Aorta (tissue), 5 donors: Measurements from ENCODE around the gene GPC5. TPM values are rescaled to one million over a fixed set of nuclear protein-coding genes. Genes with fewer than 3 reads are reported as not detected.
"Not testable (repeated sequence)": the region's sequence is repeated elsewhere in the genome, so short reads cannot be mapped to it uniquely, and the experiment has no call there.

Source experiments
- ATAC-seq: fragments of 200-7000 bp; cut with Tn5 transposase; one replicate; pipeline ENCODE4 v1.9.1; 2022; ENCODE audit warnings: moderate library complexity; ENCODE audit not compliant: low FRiP score
- DNase-seq, 2 donors: peaks; one replicate each; pipeline ENCODE4 v3.0.0-alpha.2; 2020
- H3K27ac ChIP-seq, 2 donors: one replicate each; pipeline ENCODE4 v1.5.1; 2013; ENCODE audit warnings: low read length in 2 of 2, mild to moderate bottlenecking in 2 of 2, moderate library complexity in 2 of 2, control low read depth in 1 of 2, inconsistent platforms in 1 of 2, low read depth in 1 of 2
- H3K27me3 ChIP-seq, 2 donors: one replicate each; pipeline ENCODE4 v1.6.1; 2013; ENCODE audit warnings: control low read depth in 1 of 2, low read length in 1 of 2, mild to moderate bottlenecking in 1 of 2, moderate library complexity in 1 of 2; ENCODE audit not compliant: insufficient read depth in 2 of 2, control insufficient read depth in 1 of 2
- H3K36me3 ChIP-seq, 2 donors: one replicate each; pipeline ENCODE4 v1.6.1; 2013; ENCODE audit warnings: control low read depth in 1 of 2, low read length in 1 of 2, mild to moderate bottlenecking in 1 of 2; ENCODE audit not compliant: insufficient read depth in 2 of 2, control insufficient read depth in 1 of 2
- H3K4me1 ChIP-seq, 2 donors: one replicate each; pipeline ENCODE4 v1.6.1; 2013; ENCODE audit warnings: low read length in 2 of 2, control low read depth in 1 of 2, mild to moderate bottlenecking in 1 of 2, moderate library complexity in 1 of 2; ENCODE audit not compliant: insufficient read depth in 2 of 2, control insufficient read depth in 1 of 2
- H3K4me3 ChIP-seq, 2 donors: one replicate each; pipeline ENCODE4 v1.5.1; 2013; ENCODE audit warnings: low read length in 2 of 2, control low read depth in 1 of 2, mild to moderate bottlenecking in 1 of 2
- H3K9me3 ChIP-seq: one replicate; pipeline ENCODE4 v1.6.1; 2013; ENCODE audit warnings: mild to moderate bottlenecking, low read length; ENCODE audit not compliant: control insufficient read depth
- WGBS, 2 donors: extraction: QIAGEN DNeasy Blood & Tissue Kit; methylation state at CpG; one replicate each; pipeline ENCODE4 v1.1.7; 2013; 5-methylcytosine and 5-hydroxymethylcytosine counted together
- intact Hi-C, 2 donors: fragments of 100-400 bp; cut with DNase I; formaldehyde crosslinking; loops; one replicate each; pipeline versions ENCODE4 v1.14.2 to v1.15.0; 2022
- polyA plus RNA-seq, 2 donors: library from polyadenylated mRNA; stranded (reverse); fragments of 200-250 nt; gene quantifications; one replicate each; pipeline ENCODE4 v1.2.3, GENCODE V29; 2013
- total RNA-seq, 2 donors: library from RNA; stranded (reverse); fragmentation: NEBNext Ultra II Directional; extraction: Animal tissue kit (Norgen Biotek cat#: 25700); gene quantifications; one replicate each; pipeline ENCODE4 v1.2.1, GENCODE V29; 2021
- donor health status: healthy with polysubstance abuse.
- donor health status: Bipolar disorder and iron deficiency.
- donor health status: DM: no; HTN: no; CAD: no.
- donor health status: DM: no; HTN: no; CAD: no.
- donor health status: DM: yes; HTN: yes; CAD: no.

GPC5 gene
- total and polyA plus RNA-seq, 4 donors, result 0.97 to 1.5 TPM; not detected in 2

DNA sequence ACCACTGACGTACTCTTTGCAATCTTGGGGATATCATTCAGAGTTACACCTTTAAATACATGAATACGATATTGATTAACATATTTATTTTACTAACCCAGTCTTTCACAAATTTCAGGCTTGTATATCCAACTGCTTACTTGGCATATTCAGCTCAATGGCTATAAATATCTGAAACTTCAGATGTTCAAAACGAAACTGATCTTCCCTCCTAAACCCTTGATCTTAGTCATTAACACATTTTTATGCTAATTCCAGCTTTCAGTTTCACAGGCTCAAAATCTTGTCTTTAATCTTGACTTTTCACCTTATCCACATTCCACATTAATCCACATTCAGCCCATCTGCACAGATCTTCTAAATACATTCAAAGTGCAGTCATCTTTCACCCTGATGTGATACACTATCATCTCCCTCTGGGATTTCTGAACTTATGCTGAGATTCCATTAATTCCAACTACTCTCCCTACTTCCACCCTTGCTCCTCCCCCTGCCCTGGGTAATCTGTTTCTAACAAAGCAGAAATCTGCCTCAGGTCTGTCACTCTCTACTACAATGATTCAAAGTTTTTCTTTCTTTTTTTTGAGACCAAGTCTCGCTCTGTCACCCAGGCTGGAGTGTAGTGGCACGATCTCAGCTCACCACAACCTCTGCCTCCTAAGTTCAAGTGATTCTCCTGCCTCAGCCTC is 387.2 kb downstream of the GPC5 start:
- no peak for ATAC-seq
- H3K4me3 ChIP-seq, result no peak overlapping the region
- H3K9me3 ChIP-seq, result no peaks in the 10 kb centered on the region
- WGBS, 2 donors, result 60 to 64% methylated on average over 5 of the region's 5 CpGs
- no peak for DNase-seq
- H3K27ac ChIP-seq, result no peak overlapping the region
- no peaks in the 10 kb centered on the region for H3K4me1 ChIP-seq
- H3K36me3 ChIP-seq, result no peaks in the 10 kb centered on the region
- intact Hi-C loops, result no loop called here
- H3K27me3 ChIP-seq, result no peaks in the 10 kb centered on the region

DNA sequence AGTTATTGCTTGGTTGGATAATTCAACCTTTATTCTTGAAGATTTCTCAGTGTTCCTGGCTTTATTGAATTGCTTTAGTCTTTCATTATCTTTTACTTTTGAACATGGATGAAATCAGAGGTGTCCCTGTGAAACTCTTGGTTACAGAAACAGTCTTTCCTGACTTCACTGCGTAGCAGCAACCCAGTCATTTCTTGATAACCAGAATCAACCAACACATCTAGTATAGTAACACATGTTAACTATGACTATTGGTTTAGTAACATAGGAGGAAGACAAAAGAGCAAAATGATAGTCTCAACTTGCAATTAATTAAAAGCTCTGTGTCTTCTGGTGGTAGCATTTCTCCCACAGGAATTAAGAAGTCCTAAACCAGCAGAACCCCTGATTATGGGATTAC is 393.6 kb downstream of the GPC5 start:
- DNase-seq (no peak), ATAC-seq (no peak)
- 78 to 86% methylated on average over 1 of the region's 1 CpG for WGBS, 2 donors
- no peaks in the 10 kb centered on the region for H3K36me3 ChIP-seq
- intact Hi-C loops, result no loop called here
- no peaks in the 10 kb centered on the region for H3K27me3 ChIP-seq
- H3K4me1 ChIP-seq, result no peaks in the 10 kb centered on the region
- no peaks in the 10 kb centered on the region for H3K9me3 ChIP-seq
- H3K4me3 ChIP-seq, result no peak overlapping the region
- no peak overlapping the region for H3K27ac ChIP-seq

DNA sequence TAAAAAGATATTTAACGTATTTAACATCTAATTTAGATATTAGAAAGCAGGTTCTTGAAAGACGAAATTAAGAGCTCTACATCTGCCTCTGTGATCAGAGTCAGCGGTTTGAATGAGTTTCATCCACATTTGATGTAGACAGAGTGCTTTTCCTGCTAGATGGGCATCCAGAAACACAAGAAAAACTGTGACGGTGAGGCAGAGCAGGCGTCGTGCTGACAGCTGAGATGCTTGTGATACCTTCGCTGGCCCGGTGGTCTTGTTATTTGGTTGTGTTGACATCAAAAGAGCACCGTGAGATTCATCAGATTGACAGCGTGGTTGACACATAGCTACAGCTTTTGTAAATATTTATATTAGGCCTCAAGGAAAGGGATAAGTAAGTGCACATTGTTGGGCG is 399.1 kb downstream of the GPC5 start:
- peaks cover 2% of the 10 kb centered on the region for H3K9me3 ChIP-seq
- no peaks in the 10 kb centered on the region for H3K27me3 ChIP-seq
- no peaks in the 10 kb centered on the region for H3K36me3 ChIP-seq
- H3K4me1 ChIP-seq, result no peaks in the 10 kb centered on the region
- WGBS, 2 donors, result 33 to 41% methylated on average over 11 of the region's 11 CpGs
- H3K4me3 ChIP-seq, result no peak overlapping the region
- intact Hi-C loops, result no loop called here
- no peak for ATAC-seq
- H3K27ac ChIP-seq, result no peak overlapping the region
- no peak for DNase-seq

DNA sequence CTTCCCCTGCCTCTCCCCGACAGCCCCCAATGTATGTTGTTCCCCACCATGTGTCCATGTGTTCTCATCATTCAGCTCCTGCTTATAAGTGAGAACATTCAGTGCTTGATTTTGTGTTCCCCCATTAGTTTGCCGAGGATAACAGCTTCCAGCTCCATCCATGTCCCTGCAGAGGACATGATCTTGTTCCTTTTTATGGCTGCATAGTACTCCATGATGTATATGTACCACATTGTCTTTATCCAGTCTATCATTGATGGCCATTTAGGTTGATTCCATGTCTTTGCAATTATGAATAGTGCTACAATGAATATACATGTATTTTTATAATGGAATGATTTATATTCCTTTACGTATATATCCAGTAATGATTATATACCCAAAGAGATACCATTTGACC is 399.9 kb downstream of the GPC5 start:
- intact Hi-C loops, ATAC-seq, H3K27ac ChIP-seq: not testable (repeated sequence)

DNA sequence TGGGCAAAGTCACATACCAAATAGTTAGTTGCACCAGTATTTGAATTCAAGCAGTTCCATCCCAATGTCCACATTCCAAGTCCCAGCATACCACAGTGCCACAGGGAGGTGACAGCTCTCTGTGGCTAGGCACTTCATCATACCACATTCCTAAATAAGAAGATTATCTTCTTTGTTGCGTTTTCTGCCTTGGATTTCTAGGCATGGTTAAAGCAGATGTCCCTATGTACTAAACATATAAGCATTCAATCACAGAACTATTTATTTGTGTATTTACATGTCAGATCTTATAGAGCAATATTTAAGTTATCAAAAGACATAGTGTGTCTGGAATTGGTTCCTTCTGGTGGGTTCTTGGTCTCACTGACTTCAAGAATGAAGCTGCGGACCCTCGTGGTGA is 403.4 kb downstream of the GPC5 start:
- intact Hi-C loops, H3K27me3 ChIP-seq, H3K4me3 ChIP-seq, ATAC-seq, H3K36me3 ChIP-seq, H3K9me3 ChIP-seq, H3K4me1 ChIP-seq, DNase-seq, H3K27ac ChIP-seq: not testable (repeated sequence)
- WGBS, 2 donors, result 62 to 71% methylated on average over 3 of the region's 3 CpGs

More for the DNA sequence above, 399.9 kb downstream of the GPC5 start:
- not testable (repeated sequence) for H3K27me3 ChIP-seq, H3K9me3 ChIP-seq, H3K36me3 ChIP-seq, H3K4me3 ChIP-seq, H3K4me1 ChIP-seq, DNase-seq
- WGBS, 2 donors, result 80 to 95% methylated on average over 3 of the region's 3 CpGs

DNA sequence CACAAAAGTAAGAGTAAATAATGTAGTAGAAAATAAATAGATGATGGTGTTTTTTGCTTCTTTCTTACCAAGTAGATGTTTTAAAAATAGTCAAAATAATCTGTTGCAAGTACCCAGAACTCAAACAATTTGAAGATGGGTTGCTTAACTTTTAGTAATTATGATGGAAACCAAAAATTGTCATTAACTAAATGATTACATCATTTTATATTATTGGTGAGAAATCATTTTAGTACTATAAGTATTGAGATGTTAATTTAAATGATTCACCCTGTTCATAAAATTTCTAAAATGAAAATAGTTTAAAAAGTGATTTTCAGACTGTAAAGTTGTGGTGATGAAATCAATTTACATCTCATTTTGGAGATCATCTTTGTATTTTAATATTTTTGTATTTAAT is 404.5 kb downstream of the GPC5 start:
- Histone ChIP-seq H3K27me3 (no peaks in the 10 kb centered on the region), H3K36me3 (no peaks in the 10 kb centered on the region), H3K4me1 (no peaks in the 10 kb centered on the region), H3K27ac (no peak overlapping the region), H3K9me3 (peaks cover 2% of the 10 kb centered on the region), H3K4me3 (no peak overlapping the region)
- DNase-seq, result no peak
- ATAC-seq, result no peak
- intact Hi-C loops, result no loop called here

DNA sequence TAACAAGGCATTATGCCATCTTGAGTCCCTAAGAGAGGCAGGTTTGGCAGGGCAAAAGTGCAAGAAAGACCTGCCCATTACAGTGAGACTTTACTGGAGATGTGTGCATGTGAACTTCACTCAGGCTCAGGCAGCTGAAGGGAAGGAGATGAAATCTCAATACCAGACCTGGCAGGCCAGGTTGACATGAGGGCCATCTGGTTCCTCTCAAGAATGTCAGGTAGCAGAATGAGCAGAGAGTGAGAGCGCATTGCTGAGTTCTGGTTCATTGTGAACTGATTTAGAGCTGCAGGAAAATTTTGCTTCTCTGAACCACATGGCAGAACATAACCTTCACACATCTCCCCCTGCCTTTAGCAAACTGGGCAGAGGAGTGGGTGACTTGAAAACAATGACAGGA is 406.3 kb downstream of the GPC5 start:
- WGBS, 2 donors, result 48 to 62% methylated on average over 1 of the region's 1 CpG

DNA sequence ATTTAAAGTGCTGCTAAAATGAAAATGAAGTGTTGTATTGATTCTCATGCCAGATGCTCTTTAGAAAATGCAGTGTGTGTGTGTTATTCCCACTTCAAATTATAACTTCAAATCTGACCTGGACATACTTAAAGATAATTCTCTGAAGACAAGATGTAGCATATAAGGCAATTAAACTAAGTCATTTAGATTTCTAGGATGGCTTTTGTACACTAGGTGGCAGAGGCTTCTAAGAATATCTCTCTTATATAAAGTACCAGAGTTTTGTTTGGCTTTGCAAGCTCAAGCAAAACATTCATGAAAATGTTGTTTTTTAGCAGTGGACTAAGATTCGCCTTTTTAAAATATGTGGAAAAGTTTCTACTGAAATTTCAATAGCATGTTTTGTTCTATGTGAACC is 407.2 kb downstream of the GPC5 start:
- ATAC-seq (no peak), DNase-seq (no peak)
- no peak overlapping the region for H3K27ac ChIP-seq
- intact Hi-C loops, result no loop called here
- H3K27me3 ChIP-seq, result no peaks in the 10 kb centered on the region
- H3K9me3 ChIP-seq, result no peaks in the 10 kb centered on the region
- 5 to 10% methylated on average over 1 of the region's 1 CpG for WGBS, 2 donors
- no peaks in the 10 kb centered on the region for H3K4me1 ChIP-seq
- H3K36me3 ChIP-seq, result no peaks in the 10 kb centered on the region
- no peak overlapping the region for H3K4me3 ChIP-seq

More for the DNA sequence above, 406.3 kb downstream of the GPC5 start:
- DNase-seq, result no peak
- Histone ChIP-seq H3K9me3 (no peaks in the 10 kb centered on the region), H3K27ac (no peak overlapping the region), H3K36me3 (no peaks in the 10 kb centered on the region), H3K4me3 (no peak overlapping the region), H3K27me3 (no peaks in the 10 kb centered on the region), H3K4me1 (no peaks in the 10 kb centered on the region)
- ATAC-seq, result no peak
- intact Hi-C loops, result no loop called here

DNA sequence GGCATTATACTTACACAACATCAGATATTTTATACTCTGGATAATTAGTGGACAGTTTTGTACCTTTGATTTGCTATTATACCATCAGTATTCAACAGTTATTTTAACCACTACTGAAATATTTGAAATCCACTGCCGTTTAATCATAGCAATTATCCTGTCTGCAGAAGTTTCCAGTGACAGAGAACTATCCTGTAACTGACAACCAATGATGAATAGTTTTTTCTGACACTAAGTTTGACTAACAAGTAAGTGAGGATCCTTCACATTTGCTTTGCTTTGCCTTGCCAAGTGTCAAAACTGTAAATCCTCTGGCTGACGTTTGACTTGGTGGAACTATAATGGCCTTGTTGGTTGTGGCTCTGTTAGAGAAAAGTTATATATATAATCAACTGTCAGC is 410.7 kb downstream of the GPC5 start:
- DNase-seq, result no peak
- H3K9me3 ChIP-seq, result no peaks in the 10 kb centered on the region
- no peaks in the 10 kb centered on the region for H3K36me3 ChIP-seq
- H3K27ac ChIP-seq, result no peak overlapping the region
- H3K4me3 ChIP-seq, result no peak overlapping the region
- H3K27me3 ChIP-seq, result no peaks in the 10 kb centered on the region
- ATAC-seq, result no peak
- intact Hi-C loops, result no loop called here
- H3K4me1 ChIP-seq, result no peaks in the 10 kb centered on the region
- WGBS, 2 donors, result 55 to 73% methylated on average over 2 of the region's 2 CpGs
